Measurements from ENCODE around the gene LAMA2. TPM values are rescaled to one million over a fixed set of nuclear protein-coding genes. Genes with fewer than 3 reads are reported as not detected.

Gene LAMA2
- polyA plus RNA-seq, 1 of the 3 experiments (the other 2 are of a cell fraction) = 0.92 TPM

DNA sequence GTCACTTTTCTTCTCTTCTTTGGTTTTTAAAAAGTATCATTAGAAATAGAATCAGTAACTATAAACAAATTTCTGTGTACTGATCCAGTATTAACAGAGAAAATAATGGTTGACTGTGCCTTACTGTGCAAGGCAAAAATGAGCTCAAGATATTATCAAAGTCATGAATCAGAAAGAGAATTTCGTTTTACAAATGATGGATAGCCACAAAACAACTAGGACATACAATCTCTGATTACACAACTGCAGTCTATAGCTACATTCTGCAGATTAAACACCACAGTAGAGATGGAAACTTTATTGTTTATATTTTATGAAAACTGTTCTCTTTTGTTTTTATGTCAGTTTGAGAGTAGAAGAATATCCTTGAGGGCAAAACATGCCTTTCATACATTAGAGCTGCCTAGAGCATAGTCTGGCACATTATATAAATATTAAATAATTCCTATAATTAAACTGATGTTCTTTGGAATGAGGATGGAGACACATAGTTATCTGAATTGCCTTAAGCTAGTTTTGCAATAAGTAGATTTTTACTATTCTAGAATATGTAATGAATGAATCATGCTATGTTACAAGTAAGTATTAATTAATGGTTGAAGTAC is 333.1 kb downstream of the LAMA2 start:
- H2AFZ ChIP-seq (ENCODE audit: low read depth) = no peak overlapping the region; the same call in 1 of the 2 replicates
- ChIA-PET CTCF (no interaction called here), POLR2A (no interaction called here)
- WGBS (ENCODE audit: low lambda C conversion rate) = 4% methylated on average over 1 of the region's 1 CpG
- no peaks in the 10 kb centered on the region; the same call in 1 of the 2 replicates for H3K27me3 ChIP-seq (ENCODE audit: insufficient read depth)
- H3K79me2 ChIP-seq (ENCODE audit: insufficient read depth) = no peaks in the 10 kb centered on the region
- H3K9ac ChIP-seq = no peak overlapping the region
- no peak overlapping the region for H3K4me3 ChIP-seq (ENCODE audit: low read depth in 2 of 2, low read length in 1 of 2)
- H3K9me3 ChIP-seq = no peaks in the 10 kb centered on the region
- H3F3A ChIP-seq (replicated peaks; ENCODE audit: insufficient read depth) = no peaks in the 10 kb centered on the region
- no peaks in the 10 kb centered on the region for H3K4me1 ChIP-seq (ENCODE audit: control insufficient read depth in 1 of 2, insufficient read depth in 2 of 2, low read depth in 1 of 2, low read length in 1 of 2)
- no peaks in the 10 kb centered on the region for H3K36me3 ChIP-seq (replicated peaks in 1 of 2; ENCODE audit: control insufficient read depth in 1 of 2, insufficient read depth in 2 of 2, low read length in 1 of 2)
- no peaks in the 10 kb centered on the region for H4K20me1 ChIP-seq (ENCODE audit: insufficient read depth)
- no peak overlapping the region for H3K27ac ChIP-seq (ENCODE audit: low read depth in 2 of 2, low read length in 1 of 2)
- no peak for DNase-seq
- H3K4me2 ChIP-seq = no peak overlapping the region
- H3K9me2 ChIP-seq = no peaks in the 10 kb centered on the region
- TF ChIP-seq, protein P1, sequence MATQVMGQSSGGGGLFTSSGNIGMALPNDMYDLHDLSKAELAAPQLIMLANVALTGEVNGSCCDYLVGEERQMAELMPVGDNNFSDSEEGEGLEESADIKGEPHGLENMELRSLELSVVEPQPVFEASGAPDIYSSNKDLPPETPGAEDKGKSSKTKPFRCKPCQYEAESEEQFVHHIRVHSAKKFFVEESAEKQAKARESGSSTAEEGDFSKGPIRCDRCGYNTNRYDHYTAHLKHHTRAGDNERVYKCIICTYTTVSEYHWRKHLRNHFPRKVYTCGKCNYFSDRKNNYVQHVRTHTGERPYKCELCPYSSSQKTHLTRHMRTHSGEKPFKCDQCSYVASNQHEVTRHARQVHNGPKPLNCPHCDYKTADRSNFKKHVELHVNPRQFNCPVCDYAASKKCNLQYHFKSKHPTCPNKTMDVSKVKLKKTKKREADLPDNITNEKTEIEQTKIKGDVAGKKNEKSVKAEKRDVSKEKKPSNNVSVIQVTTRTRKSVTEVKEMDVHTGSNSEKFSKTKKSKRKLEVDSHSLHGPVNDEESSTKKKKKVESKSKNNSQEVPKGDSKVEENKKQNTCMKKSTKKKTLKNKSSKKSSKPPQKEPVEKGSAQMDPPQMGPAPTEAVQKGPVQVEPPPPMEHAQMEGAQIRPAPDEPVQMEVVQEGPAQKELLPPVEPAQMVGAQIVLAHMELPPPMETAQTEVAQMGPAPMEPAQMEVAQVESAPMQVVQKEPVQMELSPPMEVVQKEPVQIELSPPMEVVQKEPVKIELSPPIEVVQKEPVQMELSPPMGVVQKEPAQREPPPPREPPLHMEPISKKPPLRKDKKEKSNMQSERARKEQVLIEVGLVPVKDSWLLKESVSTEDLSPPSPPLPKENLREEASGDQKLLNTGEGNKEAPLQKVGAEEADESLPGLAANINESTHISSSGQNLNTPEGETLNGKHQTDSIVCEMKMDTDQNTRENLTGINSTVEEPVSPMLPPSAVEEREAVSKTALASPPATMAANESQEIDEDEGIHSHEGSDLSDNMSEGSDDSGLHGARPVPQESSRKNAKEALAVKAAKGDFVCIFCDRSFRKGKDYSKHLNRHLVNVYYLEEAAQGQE (IDR thresholded peaks at IDR 0.05; ENCODE audit: low read depth, low read length) = no peak
- no peak for TF ChIP-seq RXRA (IDR thresholded peaks at IDR 0.05; ENCODE audit: borderline replicate concordance, low read depth)

DNA sequence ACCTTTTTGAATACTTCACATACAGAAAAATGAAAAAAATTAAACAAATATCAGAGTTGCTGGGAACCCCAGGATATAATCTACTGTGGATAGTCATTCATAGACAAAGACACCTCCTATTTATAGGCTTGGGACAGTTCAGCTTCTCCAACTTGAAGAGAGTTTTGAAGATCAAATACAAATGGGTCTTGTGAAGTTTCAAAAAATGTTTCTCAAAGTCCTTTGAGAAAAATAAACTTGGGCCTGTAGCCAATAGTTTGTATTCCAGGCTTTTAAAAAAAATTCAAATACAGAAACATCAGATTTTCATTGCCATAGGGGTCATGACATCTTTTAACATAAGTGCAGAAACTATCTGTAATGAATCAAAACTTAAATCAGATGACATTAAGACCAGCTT is 334.8 kb downstream of the LAMA2 start:
- Histone ChIP-seq H3K27me3 (ENCODE audit: insufficient read depth) (no peaks in the 10 kb centered on the region), H2AFZ (ENCODE audit: low read depth) (no peak overlapping the region), H3K27ac (ENCODE audit: low read depth in 2 of 2, low read length in 1 of 2) (no peak overlapping the region), H3F3A (replicated peaks; ENCODE audit: insufficient read depth) (no peaks in the 10 kb centered on the region), H3K9me2 (no peaks in the 10 kb centered on the region), H4K20me1 (ENCODE audit: insufficient read depth) (no peaks in the 10 kb centered on the region), H3K4me1 (ENCODE audit: control insufficient read depth in 1 of 2, insufficient read depth in 2 of 2, low read depth in 1 of 2, low read length in 1 of 2) (no peaks in the 10 kb centered on the region), H3K4me3 (ENCODE audit: low read depth in 2 of 2, low read length in 1 of 2) (no peak overlapping the region), H3K9ac (no peak overlapping the region), H3K4me2 (no peak overlapping the region), H3K36me3 (replicated peaks in 1 of 2; ENCODE audit: control insufficient read depth in 1 of 2, insufficient read depth in 2 of 2, low read length in 1 of 2) (no peaks in the 10 kb centered on the region), H3K9me3 (no peaks in the 10 kb centered on the region), H3K79me2 (ENCODE audit: insufficient read depth) (no peaks in the 10 kb centered on the region)
- ChIA-PET CTCF (no interaction called here), POLR2A (no interaction called here)
- no peak for DNase-seq
- TF ChIP-seq, protein P2, sequence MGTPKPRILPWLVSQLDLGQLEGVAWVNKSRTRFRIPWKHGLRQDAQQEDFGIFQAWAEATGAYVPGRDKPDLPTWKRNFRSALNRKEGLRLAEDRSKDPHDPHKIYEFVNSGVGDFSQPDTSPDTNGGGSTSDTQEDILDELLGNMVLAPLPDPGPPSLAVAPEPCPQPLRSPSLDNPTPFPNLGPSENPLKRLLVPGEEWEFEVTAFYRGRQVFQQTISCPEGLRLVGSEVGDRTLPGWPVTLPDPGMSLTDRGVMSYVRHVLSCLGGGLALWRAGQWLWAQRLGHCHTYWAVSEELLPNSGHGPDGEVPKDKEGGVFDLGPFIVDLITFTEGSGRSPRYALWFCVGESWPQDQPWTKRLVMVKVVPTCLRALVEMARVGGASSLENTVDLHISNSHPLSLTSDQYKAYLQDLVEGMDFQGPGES (IDR thresholded peaks at IDR 0.05; ENCODE audit: low read depth, low read length) = no peak
- TF ChIP-seq, protein P1 (IDR thresholded peaks at IDR 0.05; ENCODE audit: low read depth, low read length) = no peak
- TF ChIP-seq POLR2AphosphoS5 (IDR thresholded peaks at IDR 0.05; ENCODE audit: low read depth, low read length) = no peak
- TF ChIP-seq JUND (IDR thresholded peaks at IDR 0.05) = no peak
- TF ChIP-seq EP300 (IDR thresholded peaks at IDR 0.05; ENCODE audit: borderline replicate concordance in 1 of 2, low read depth in 1 of 2, low read length in 1 of 2) = no peak
- no peak for TF ChIP-seq CHD2 (IDR thresholded peaks at IDR 0.05; ENCODE audit: low read length, partially characterized antibody)
- TF ChIP-seq TCF12 (IDR thresholded peaks at IDR 0.05) = no peak
- no peak for TF ChIP-seq GABPA (IDR thresholded peaks at IDR 0.05; ENCODE audit: low read depth)

Measured in SK-N-SH (cell line).